AG04450 (cell line): ENCODE data around the gene DCLK2. TPM values are rescaled to one million over a fixed set of nuclear protein-coding genes. Genes with fewer than 3 reads are reported as not detected.

ENCODE experiments used
- CTCF ChIA-PET: fragments of 300-600, 350-600 bp; formaldehyde crosslinking; extraction: SDS; loops from one replicate; lab custom pipeline; 2022; ENCODE audit warnings: antibody characterized with exemption, inconsistent platforms; lab: Charles Lee
- POLR2A ChIA-PET: fragments of 350-600 bp; formaldehyde crosslinking; extraction: SDS; loops from one replicate; lab custom pipeline; 2021; ENCODE audit warnings: antibody characterized with exemption, inconsistent platforms; lab: Yijun Ruan, JAX
- DNase-seq: peaks from one replicate; pipeline ENCODE4 v3.0.0-alpha.2; 2011; ENCODE audit warnings: low read depth, low spot score
- H3K27ac ChIP-seq: one replicate; pipeline ENCODE4 v1.5.1; 2012; ENCODE audit warnings: low read depth, low read length, control low read depth
- H3K27me3 ChIP-seq: one replicate; pipeline ENCODE4 v1.6.0; 2012; ENCODE audit warnings: low read length; ENCODE audit not compliant: control insufficient read depth, insufficient read depth
- H3K4me3 ChIP-seq: 2 replicates; pipeline ENCODE4 v1.5.1; 2011; ENCODE audit warnings: mild to moderate bottlenecking, low read depth, low read length, control low read depth
- H3K9me3 ChIP-seq: 2 replicates; pipeline ENCODE4 v1.5.1; 2012; ENCODE audit warnings: low read length; ENCODE audit not compliant: control insufficient read depth, insufficient read depth
- polyA plus RNA-seq: library from polyadenylated mRNA; depleted of rRNA; stranded (reverse); fragments of >200 nt; gene quantifications from 2 replicates; pipeline ENCODE4 v1.2.3, GENCODE V29; 2011
- TF ChIP-seq, protein P1 (sequence below): IDR thresholded peaks from 2 replicates; pipeline ENCODE4 v1.5.1; 2011; ENCODE audit warnings: low read depth, low read length, control low read depth, inconsistent platforms

DCLK2 gene
- polyA plus RNA-seq, 1 experiment, result 7.3 TPM

DNA sequence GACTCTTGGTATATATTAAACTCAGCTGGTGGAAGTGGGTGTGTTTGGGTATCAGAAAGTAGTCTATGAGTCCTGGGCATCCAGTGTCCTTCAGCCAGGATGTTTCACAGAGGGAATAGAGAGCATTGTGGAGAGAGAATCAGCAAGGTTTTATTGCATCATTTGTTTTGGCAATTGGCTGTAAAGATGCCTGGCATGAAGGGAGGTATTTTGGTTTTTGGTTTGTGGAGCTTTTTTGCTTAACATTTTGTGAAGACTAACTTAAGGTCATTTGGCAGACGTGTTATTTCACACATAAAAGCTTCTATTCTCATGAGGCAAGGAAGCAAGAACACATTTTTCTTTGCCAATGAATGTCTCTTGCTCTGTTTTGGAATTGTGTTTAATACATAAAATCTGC lies 71.1 kb downstream of the DCLK2 start:
- POLR2A ChIA-PET, result no interaction called here
- Histone ChIP-seq H3K27ac (no peak overlapping the region), H3K9me3 (no peaks in the 10 kb centered on the region), H3K4me3 (no peak overlapping the region), H3K27me3 (no peaks in the 10 kb centered on the region)
- TF ChIP-seq, protein P1, sequence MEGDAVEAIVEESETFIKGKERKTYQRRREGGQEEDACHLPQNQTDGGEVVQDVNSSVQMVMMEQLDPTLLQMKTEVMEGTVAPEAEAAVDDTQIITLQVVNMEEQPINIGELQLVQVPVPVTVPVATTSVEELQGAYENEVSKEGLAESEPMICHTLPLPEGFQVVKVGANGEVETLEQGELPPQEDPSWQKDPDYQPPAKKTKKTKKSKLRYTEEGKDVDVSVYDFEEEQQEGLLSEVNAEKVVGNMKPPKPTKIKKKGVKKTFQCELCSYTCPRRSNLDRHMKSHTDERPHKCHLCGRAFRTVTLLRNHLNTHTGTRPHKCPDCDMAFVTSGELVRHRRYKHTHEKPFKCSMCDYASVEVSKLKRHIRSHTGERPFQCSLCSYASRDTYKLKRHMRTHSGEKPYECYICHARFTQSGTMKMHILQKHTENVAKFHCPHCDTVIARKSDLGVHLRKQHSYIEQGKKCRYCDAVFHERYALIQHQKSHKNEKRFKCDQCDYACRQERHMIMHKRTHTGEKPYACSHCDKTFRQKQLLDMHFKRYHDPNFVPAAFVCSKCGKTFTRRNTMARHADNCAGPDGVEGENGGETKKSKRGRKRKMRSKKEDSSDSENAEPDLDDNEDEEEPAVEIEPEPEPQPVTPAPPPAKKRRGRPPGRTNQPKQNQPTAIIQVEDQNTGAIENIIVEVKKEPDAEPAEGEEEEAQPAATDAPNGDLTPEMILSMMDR, result no peak
- no peak for DNase-seq
- CTCF ChIA-PET, result interaction anchor here (0.6 to 1.1 kb wide), 2 partner anchors 24 to 32 kb away, joined by 4 to 7 read pairs; no protein-coding TSS in a partner anchor

GRCh38 chr4:150150629-150151062 lies 72.4 kb downstream of the DCLK2 start:
- CTCF ChIA-PET, result no interaction called here
- H3K27ac ChIP-seq, result no peak overlapping the region
- H3K4me3 ChIP-seq, result no peak overlapping the region
- TF ChIP-seq, protein P1, result no peak
- no peak for DNase-seq
- H3K27me3 ChIP-seq, result no peaks in the 10 kb centered on the region
- no peaks in the 10 kb centered on the region for H3K9me3 ChIP-seq
- POLR2A ChIA-PET, result interaction anchor here (0.6 kb wide), 1 partner anchor 866 kb away, joined by 8 read pairs; no protein-coding TSS in a partner anchor

GRCh38 chr4:150152766-150153165 lies 74.5 kb downstream of the DCLK2 start:
- POLR2A ChIA-PET, result interaction anchor here (1.3 kb wide), 1 partner anchor 72 kb away, joined by 3 read pairs; no protein-coding TSS in a partner anchor
- TF ChIP-seq, protein P1, result no peak
- H3K4me3 ChIP-seq, result no peak overlapping the region
- no peaks in the 10 kb centered on the region for H3K27me3 ChIP-seq
- no peak overlapping the region for H3K27ac ChIP-seq
- DNase-seq, result no peak
- no peaks in the 10 kb centered on the region for H3K9me3 ChIP-seq
- CTCF ChIA-PET, result no interaction called here

DNA sequence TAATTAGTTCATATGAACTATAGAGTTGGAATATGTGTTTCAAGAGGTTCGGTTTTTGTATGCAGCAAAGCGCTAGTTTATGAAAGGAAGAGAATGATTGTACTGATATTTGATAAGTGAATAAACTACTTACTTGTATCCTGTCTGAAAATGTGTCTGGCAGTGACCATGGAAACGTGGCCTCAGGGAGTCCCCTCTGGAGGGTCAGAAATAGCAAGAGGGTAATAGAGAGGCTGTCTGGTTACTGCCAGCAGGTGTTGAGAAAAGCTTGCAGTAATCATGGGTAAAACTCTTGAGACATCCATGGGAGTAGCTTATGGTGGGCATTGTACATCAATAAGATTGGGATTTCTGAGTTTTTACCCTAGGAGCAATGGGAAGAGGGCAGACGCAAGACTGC lies 77.1 kb downstream of the DCLK2 start:
- Histone ChIP-seq H3K4me3 (no peak overlapping the region), H3K9me3 (no peaks in the 10 kb centered on the region), H3K27ac (no peak overlapping the region), H3K27me3 (no peaks in the 10 kb centered on the region)
- ChIA-PET POLR2A (no interaction called here), CTCF (interaction anchor here (1.9 kb wide), 1 partner anchor 87 kb away, joined by 7 read pairs; no protein-coding TSS in a partner anchor)
- DNase-seq, result no peak
- TF ChIP-seq, protein P1, result no peak

GRCh38 chr4:150156543-150156942 lies 78.3 kb downstream of the DCLK2 start:
- Histone ChIP-seq H3K27me3 (no peaks in the 10 kb centered on the region), H3K9me3 (no peaks in the 10 kb centered on the region), H3K4me3 (no peak overlapping the region), H3K27ac (no peak overlapping the region)
- no peak for DNase-seq
- CTCF ChIA-PET, result interaction anchor here (0.7 kb wide), 1 partner anchor 8 kb away, joined by 5 read pairs; no protein-coding TSS in a partner anchor
- POLR2A ChIA-PET, result no interaction called here
- TF ChIP-seq, protein P1, result no peak
